Naive thymus-derived CD4-positive, alpha-beta T cell (primary cell): Measurements from ENCODE around the gene HLA-DMA. TPM values are rescaled to one million over a fixed set of nuclear protein-coding genes. Genes with fewer than 3 reads are reported as not detected.
A peak's percentile ranks its signal among the peaks of the same experiment; 100 is the strongest.

Experiments used
- ATAC-seq: fragments of 150-1000 bp; cut with Tn5 transposase; 2 replicates; pipeline ENCODE4 v1.10.0; 2021; ENCODE audit warnings: mild to moderate bottlenecking, moderate library complexity
- CTCF ChIA-PET: fragments of 350-600 bp; sonication (Branson Sonifier 250); formaldehyde crosslinking; loops from one replicate; lab custom pipeline; 2021; ENCODE audit warnings: antibody characterized with exemption; lab: Charles Lee
- POLR2A ChIA-PET: fragments of 350-600 bp; sonication (Branson Sonifier 250); formaldehyde crosslinking; loops from one replicate; lab custom pipeline; 2021; ENCODE audit warnings: antibody characterized with exemption, inconsistent platforms; lab: Charles Lee
- DNase-seq, 9 donors: peaks; one replicate each; pipeline versions ENCODE4 v3.0.0 to v3.0.0-alpha.2; 2020 to 2022; ENCODE audit warnings: mixed read lengths in 1 of 9
- H3K27ac ChIP-seq: one replicate; pipeline ENCODE4 v1.7.0; 2013; ENCODE audit warnings: mild to moderate bottlenecking, low read depth, low read length, moderate library complexity
- H3K27me3 ChIP-seq, 2 donors: one replicate each; pipeline ENCODE4 v1.7.0; 2013; ENCODE audit warnings: low read length in 2 of 2, mild to moderate bottlenecking in 2 of 2, moderate library complexity in 2 of 2; ENCODE audit not compliant: control insufficient read depth in 2 of 2, insufficient read depth in 2 of 2
- H3K36me3 ChIP-seq, 3 experiments: 1 replicate in 2 of 3; 2 replicates in 1 of 3; pipeline ENCODE4 v1.7.0; 2013; ENCODE audit warnings: low read length in 3 of 3, mild to moderate bottlenecking in 3 of 3, moderate library complexity in 1 of 3; ENCODE audit not compliant: insufficient read depth in 3 of 3, control insufficient read depth in 2 of 3
- H3K4me1 ChIP-seq, 2 donors: one replicate each; pipeline ENCODE4 v1.7.0; 2013; ENCODE audit warnings: low read length in 2 of 2, mild to moderate bottlenecking in 2 of 2, moderate library complexity in 1 of 2; ENCODE audit not compliant: control insufficient read depth in 2 of 2, insufficient read depth in 2 of 2
- H3K4me3 ChIP-seq: 2 replicates; pipeline ENCODE4 v1.7.0; 2013; ENCODE audit warnings: mild to moderate bottlenecking, low read length
- H3K9me3 ChIP-seq, 3 experiments: 1 replicate in 2 of 3; 2 replicates in 1 of 3; pipeline ENCODE4 v1.7.0; 2013; ENCODE audit warnings: low read length in 3 of 3; ENCODE audit not compliant: control insufficient read depth in 2 of 3
- H3K27ac Mint-ChIP-seq, 9 donors: one replicate each; pipeline ENCODE4 v1.8.0; 2020 to 2022; ENCODE audit warnings: mixed read lengths in 9 of 9, mild to moderate bottlenecking in 8 of 9, moderate library complexity in 5 of 9, inconsistent platforms in 2 of 9
- H3K27me3 Mint-ChIP-seq, 5 donors: one replicate each; pipeline ENCODE4 v1.8.0; 2021 to 2022; ENCODE audit warnings: mixed read lengths in 5 of 5, mild to moderate bottlenecking in 1 of 5
- H3K36me3 Mint-ChIP-seq, 5 donors: one replicate each; pipeline ENCODE4 v1.8.0; 2020 to 2022; ENCODE audit warnings: mixed read lengths in 5 of 5, mild to moderate bottlenecking in 3 of 5, inconsistent platforms in 1 of 5
- H3K4me1 Mint-ChIP-seq, 7 donors: one replicate each; pipeline ENCODE4 v1.8.0; 2020 to 2022; ENCODE audit warnings: mixed read lengths in 7 of 7, mild to moderate bottlenecking in 3 of 7, inconsistent platforms in 1 of 7
- H3K4me3 Mint-ChIP-seq, 10 donors: one replicate each; pipeline ENCODE4 v1.8.0; 2020 to 2022; ENCODE audit warnings: mild to moderate bottlenecking in 10 of 10, mixed read lengths in 10 of 10, moderate library complexity in 6 of 10, inconsistent platforms in 2 of 10
- H3K9me3 Mint-ChIP-seq, 11 donors: one replicate each; pipeline ENCODE4 v1.8.0; 2020 to 2022; ENCODE audit warnings: mixed read lengths in 11 of 11, mild to moderate bottlenecking in 4 of 11, inconsistent platforms in 1 of 11, moderate library complexity in 1 of 11
- intact Hi-C, 2 donors: fragments of 100-400 bp; cut with micrococcal nuclease; formaldehyde crosslinking; loops; one replicate each; pipeline ENCODE4 v1.15.1; 2023
- polyA plus RNA-seq, 2 donors: library from polyadenylated mRNA; unstranded; fragments of 300-500 nt; fragmentation: Illumina TruSeq; gene quantifications; one replicate each; pipeline ENCODE4 v1.2.3, GENCODE V29; 2021
- total RNA-seq, 6 experiments: library from RNA in 5 of 6; stranded (reverse) in 5 of 6; gene quantifications; 1 replicate in 5 of 6; 2 replicates in 1 of 6; pipeline ENCODE4 v1.2.3 and lab custom pipeline; 2021 to 2026

HLA-DMA gene
- total and polyA plus RNA-seq, 7 experiments from 2014 or later: 12.5 to 120 (median 25.6) TPM

DNA sequence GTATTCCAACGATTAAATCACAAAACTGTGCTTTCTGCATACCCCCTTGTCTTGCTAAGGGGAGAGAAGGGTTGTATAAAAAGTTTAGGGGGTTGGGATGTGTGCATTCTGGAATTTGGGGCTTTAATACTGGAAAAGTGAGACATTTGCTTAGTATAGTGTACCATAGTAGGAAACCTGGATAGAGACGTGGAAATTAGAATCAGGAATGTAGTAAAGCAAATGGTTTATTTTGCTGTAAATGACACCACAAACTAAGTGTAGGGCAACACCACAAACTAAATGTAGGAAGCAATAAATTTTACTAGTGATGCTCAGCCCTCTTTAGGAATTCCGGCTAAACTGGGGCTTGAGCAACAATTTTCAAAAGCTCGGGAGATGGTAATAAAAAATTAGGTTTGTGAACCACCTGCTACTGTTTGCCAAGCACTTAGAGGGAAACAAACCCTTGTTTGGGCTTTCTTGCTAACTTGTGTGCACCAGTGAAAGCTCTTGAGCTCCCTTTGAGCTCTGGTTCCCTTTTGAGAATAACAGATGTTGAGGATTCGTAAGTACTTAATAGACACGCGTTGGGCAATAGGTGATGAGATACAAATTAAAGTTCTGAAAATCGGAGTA lies 29.3 kb upstream of the HLA-DMA start:
- no peak for ATAC-seq
- no peak for DNase-seq
- peaks cover 33 to 49% (median 47%) of the 10 kb centered on the region in 3 experiments for H3K36me3 ChIP-seq
- H3K27me3 Mint-ChIP-seq: no peaks in the 10 kb centered on the region
- no peak overlapping the region for H3K4me3 ChIP-seq
- CTCF ChIA-PET: interaction anchor here (0.9 to 4.1 kb wide), 3 partner anchors 30 to 144 kb away, joined by 3 to 34 read pairs (median 9); partner anchors contain the start of gene HLA-DMA
- intact Hi-C loops: no loop called here
- POLR2A ChIA-PET: interaction anchor here (0.5 to 25.6 kb wide), 9 partner anchors 13 to 142 kb away, joined by 3 to 638 read pairs (median 6); partner anchors contain the start of genes BRD2, HLA-DMA and HLA-DMB
- H3K27me3 ChIP-seq: no peaks in the 10 kb centered on the region
- no peaks in the 10 kb centered on the region for H3K9me3 ChIP-seq
- H3K9me3 Mint-ChIP-seq: no peaks in the 10 kb centered on the region
- H3K27ac Mint-ChIP-seq: peak overlapping the region; percentile 4 to 78 (median 20)
- peaks cover 14 to 33% (median 24%) of the 10 kb centered on the region in 5 donors for H3K36me3 Mint-ChIP-seq
- H3K4me1 Mint-ChIP-seq: peaks cover 28 to 43% (median 36%) of the 10 kb centered on the region in 7 donors
- H3K4me3 Mint-ChIP-seq: no peak overlapping the region
- H3K27ac ChIP-seq: no peak overlapping the region
- peaks cover 0 to 9% of the 10 kb centered on the region in 2 donors for H3K4me1 ChIP-seq

GRCh38 chr6:32980488-32981038 lies 27.7 kb upstream of the HLA-DMA start:
- Mint-ChIP-seq H3K9me3 (no peaks in the 10 kb centered on the region), H3K27me3 (no peaks in the 10 kb centered on the region), H3K4me1 (peaks cover 44 to 59% (median 52%) of the 10 kb centered on the region in 7 donors), H3K36me3 (peaks cover 18 to 50% (median 37%) of the 10 kb centered on the region in 5 donors), H3K27ac (peak overlapping the region in 3 of 9 donors; percentile 7 to 45 (median 11)), H3K4me3 (no peak overlapping the region)
- ATAC-seq (no peak), DNase-seq (no peak)
- Histone ChIP-seq H3K27ac (peak overlapping the region; percentile 2), H3K4me3 (no peak overlapping the region), H3K4me1 (peaks cover 10 to 24% of the 10 kb centered on the region in 2 donors), H3K36me3 (peaks cover 48 to 65% (median 64%) of the 10 kb centered on the region in 3 experiments), H3K9me3 (no peaks in the 10 kb centered on the region), H3K27me3 (no peaks in the 10 kb centered on the region)
- intact Hi-C loops: no loop called here
- ChIA-PET CTCF (interaction anchor here (0.6 to 4.1 kb wide), 10 partner anchors 8 to 142 kb away, joined by 3 to 34 read pairs (median 4); partner anchors contain the start of genes HLA-DMA and TAP2), POLR2A (interaction anchor here (0.6 to 25.6 kb wide), 7 partner anchors 12 to 1783 kb away, joined by 3 to 638 read pairs (median 12); partner anchors contain the start of genes BRD2, HLA-DMA and HLA-DMB)

DNA sequence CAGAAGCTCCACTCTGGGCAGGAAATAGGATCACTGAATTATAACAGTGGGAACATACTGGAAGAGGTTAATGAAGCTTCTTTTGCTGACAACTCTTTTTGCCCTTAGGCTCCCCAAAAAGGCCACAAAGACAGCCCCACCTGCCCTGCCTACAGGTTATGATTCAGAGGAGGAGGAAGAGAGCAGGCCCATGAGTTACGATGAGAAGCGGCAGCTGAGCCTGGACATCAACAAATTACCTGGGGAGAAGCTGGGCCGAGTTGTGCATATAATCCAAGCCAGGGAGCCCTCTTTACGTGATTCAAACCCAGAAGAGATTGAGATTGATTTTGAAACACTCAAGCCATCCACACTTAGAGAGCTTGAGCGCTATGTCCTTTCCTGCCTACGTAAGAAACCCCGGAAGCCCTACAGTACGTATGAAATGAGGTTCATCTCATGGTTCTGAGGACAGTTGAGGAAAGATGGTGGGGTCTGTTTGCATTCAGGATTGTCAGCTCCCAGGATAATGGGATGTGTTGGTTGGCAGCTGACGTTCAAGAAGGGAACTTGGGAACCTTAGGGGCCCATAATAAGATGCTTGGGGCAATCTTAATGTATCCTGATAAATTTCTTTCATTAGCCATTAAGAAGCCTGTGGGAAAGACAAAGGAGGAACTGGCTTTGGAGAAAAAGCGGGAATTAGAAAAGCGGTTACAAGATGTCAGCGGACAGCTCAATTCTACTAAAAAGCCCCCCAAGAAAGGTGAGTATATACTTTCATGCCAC lies 27.0 kb upstream of the HLA-DMA start:
- H3K36me3 Mint-ChIP-seq: peaks cover 18 to 56% (median 43%) of the 10 kb centered on the region in 5 donors

DNA sequence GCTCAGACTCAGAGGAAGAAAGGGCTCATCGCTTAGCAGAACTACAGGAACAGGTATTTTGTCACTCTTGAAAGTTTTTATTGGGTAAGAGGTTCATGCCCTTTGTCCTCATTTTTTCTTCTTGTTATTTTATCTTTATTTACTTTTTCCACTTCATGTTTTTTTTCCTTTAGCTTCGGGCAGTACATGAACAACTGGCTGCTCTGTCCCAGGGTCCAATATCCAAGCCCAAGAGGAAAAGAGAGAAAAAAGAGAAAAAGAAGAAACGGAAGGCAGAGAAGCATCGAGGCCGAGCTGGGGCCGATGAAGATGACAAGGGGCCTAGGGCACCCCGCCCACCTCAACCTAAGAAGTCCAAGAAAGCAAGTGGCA lies 25.0 kb upstream of the HLA-DMA start:
- no peaks in the 10 kb centered on the region for H3K9me3 ChIP-seq
- H3K4me1 ChIP-seq: peaks cover 23 to 32% of the 10 kb centered on the region in 2 donors
- Mint-ChIP-seq H3K4me3 (peak overlapping the region in 2 of 10 donors; percentile 9 to 30), H3K9me3 (peaks cover 0 to 4% (median 0%) of the 10 kb centered on the region in 11 donors), H3K36me3 (peaks cover 20 to 67% (median 56%) of the 10 kb centered on the region in 5 donors), H3K27me3 (no peaks in the 10 kb centered on the region), H3K27ac (peak overlapping the region in 8 of 9 donors; percentile 17 to 85 (median 52)), H3K4me1 (peaks cover 45 to 54% (median 51%) of the 10 kb centered on the region in 7 donors)
- intact Hi-C loops: no loop called here
- no peak overlapping the region for H3K4me3 ChIP-seq
- no peaks in the 10 kb centered on the region for H3K27me3 ChIP-seq
- H3K36me3 ChIP-seq: peaks cover 60 to 79% (median 77%) of the 10 kb centered on the region in 3 experiments
- CTCF ChIA-PET: interaction anchor here (0.8 to 2.8 kb wide), 5 partner anchors 23 to 85 kb away, joined by 3 to 10 read pairs (median 4); partner anchors contain the start of gene HLA-DMA
- DNase-seq (no peak), ATAC-seq (no peak)
- no peak overlapping the region for H3K27ac ChIP-seq
- POLR2A ChIA-PET: interaction anchor here (0.9 to 25.6 kb wide), 5 partner anchors 9 to 123 kb away, joined by 3 to 638 read pairs (median 442); partner anchors contain the start of genes BRD2, HLA-DMA and HLA-DMB

More for the DNA sequence above, 27.0 kb upstream of the HLA-DMA start:
- Histone ChIP-seq H3K4me3 (no peak overlapping the region), H3K36me3 (peaks cover 52 to 70% (median 69%) of the 10 kb centered on the region in 3 experiments), H3K27ac (peak overlapping the region; percentile 10), H3K9me3 (no peaks in the 10 kb centered on the region), H3K4me1 (peaks cover 16 to 30% of the 10 kb centered on the region in 2 donors), H3K27me3 (no peaks in the 10 kb centered on the region)
- Mint-ChIP-seq H3K27me3 (no peaks in the 10 kb centered on the region), H3K4me1 (peaks cover 49 to 62% (median 59%) of the 10 kb centered on the region in 7 donors), H3K27ac (peak overlapping the region in 5 of 9 donors; percentile 4 to 76 (median 12)), H3K9me3 (no peaks in the 10 kb centered on the region), H3K4me3 (no peak overlapping the region)
- CTCF ChIA-PET: interaction anchor here (0.6 to 4.1 kb wide), 6 partner anchors 27 to 141 kb away, joined by 3 to 34 read pairs (median 4); partner anchors contain the start of genes HLA-DMA and TAP2
- no peak for ATAC-seq
- intact Hi-C loops: no loop called here
- POLR2A ChIA-PET: interaction anchor here (0.6 to 25.6 kb wide), 8 partner anchors 11 to 1782 kb away, joined by 3 to 638 read pairs (median 9); partner anchors contain the start of genes BRD2, HLA-DMA and HLA-DMB
- no peak for DNase-seq

DNA sequence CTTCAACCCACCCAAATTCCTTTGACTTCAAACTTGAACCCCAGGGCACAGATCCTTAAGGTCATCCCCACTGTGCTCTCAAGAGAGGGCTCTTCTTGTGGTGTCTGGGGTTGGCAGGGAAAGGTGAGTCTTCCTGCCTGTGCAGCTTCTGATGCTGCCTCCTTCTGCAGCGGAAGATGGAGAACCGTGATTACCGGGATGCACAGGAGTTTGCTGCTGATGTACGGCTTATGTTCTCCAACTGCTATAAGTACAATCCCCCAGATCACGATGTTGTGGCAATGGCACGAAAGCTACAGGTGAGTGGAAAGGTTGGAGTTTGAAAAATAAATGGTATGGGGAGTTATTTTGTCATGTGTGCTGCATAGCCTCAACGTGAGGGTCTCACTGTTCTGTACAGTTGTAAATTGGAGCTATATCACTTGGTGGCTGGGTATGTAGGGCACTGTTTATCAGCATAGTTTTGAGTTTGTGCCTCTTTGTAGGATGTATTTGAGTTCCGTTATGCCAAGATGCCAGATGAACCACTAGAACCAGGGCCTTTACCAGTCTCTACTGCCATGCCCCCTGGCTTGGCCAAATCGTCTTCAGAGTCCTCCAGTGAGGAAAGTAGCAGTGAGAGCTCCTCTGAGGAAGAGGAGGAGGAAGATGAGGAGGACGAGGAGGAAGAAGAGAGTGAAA lies 24.5 kb upstream of the HLA-DMA start:
- no peaks in the 10 kb centered on the region for H3K27me3 ChIP-seq
- peaks cover 23 to 32% of the 10 kb centered on the region in 2 donors for H3K4me1 ChIP-seq
- peak overlapping the region in 3 of 10 donors; percentile 9 to 30 (median 16) for H3K4me3 Mint-ChIP-seq
- intact Hi-C loops: no loop called here
- no peaks in the 10 kb centered on the region for H3K27me3 Mint-ChIP-seq
- peaks cover 24 to 67% (median 58%) of the 10 kb centered on the region in 5 donors for H3K36me3 Mint-ChIP-seq
- peaks cover 60 to 84% (median 77%) of the 10 kb centered on the region in 3 experiments for H3K36me3 ChIP-seq
- H3K27ac Mint-ChIP-seq: peak overlapping the region in 8 of 9 donors; percentile 31 to 85 (median 66)
- no peak for DNase-seq
- no peaks in the 10 kb centered on the region for H3K9me3 ChIP-seq
- H3K27ac ChIP-seq: no peak overlapping the region
- H3K9me3 Mint-ChIP-seq: peaks cover 0 to 9% (median 0%) of the 10 kb centered on the region in 11 donors
- ChIA-PET CTCF (interaction anchor here (0.8 to 2.8 kb wide), 5 partner anchors 22 to 85 kb away, joined by 3 to 10 read pairs (median 4); partner anchors contain the start of gene HLA-DMA), POLR2A (interaction anchor here (0.9 to 25.6 kb wide), 6 partner anchors 3 to 122 kb away, joined by 3 to 638 read pairs (median 442); partner anchors contain the start of genes BRD2, HLA-DMA and HLA-DMB)
- no peak overlapping the region for H3K4me3 ChIP-seq
- peaks cover 42 to 55% (median 51%) of the 10 kb centered on the region in 7 donors for H3K4me1 Mint-ChIP-seq
- ATAC-seq: no peak
